Medulla oblongata (tissue), 1 donor: ENCODE results near the gene JOSD2.
A peak's percentile ranks its signal among the peaks of the same experiment; 100 is the strongest.

Source experiments
- DNase-seq: peaks from one replicate; pipeline ENCODE4 v3.0.0-alpha.2; 2015; ENCODE audit errors: extremely low spot score

JOSD2 gene

GRCh38 chr19:50496189-50497021 lies 14.6 kb downstream of the JOSD2 start:
- peak; percentile 97 for DNase-seq

GRCh38 chr19:50495020-50495531 lies 15.9 kb downstream of the JOSD2 start:
- no peak for DNase-seq

GRCh38 chr19:50494186-50495019 lies 16.6 kb downstream of the JOSD2 start:
- no peak for DNase-seq

- DNase-seq, result no peak
Measured at GRCh38 chr19:50493171-50493570, 17.8 kb downstream of the JOSD2 start.

- DNase-seq, result peak; percentile 60
Measured at GRCh38 chr19:50492303-50493052, 18.5 kb downstream of the JOSD2 start.

GRCh38 chr19:50490991-50491472 lies 20.0 kb downstream of the JOSD2 start:
- peak; percentile 13 for DNase-seq

- no peak for DNase-seq
Measured at GRCh38 chr19:50490411-50490811, 20.6 kb downstream of the JOSD2 start.

- no peak for DNase-seq
Measured at GRCh38 chr19:50489461-50490011, 21.5 kb downstream of the JOSD2 start.

- peak; percentile 49 for DNase-seq
Measured at GRCh38 chr19:50488389-50489194, 22.4 kb downstream of the JOSD2 start.

- peak; percentile 16 for DNase-seq
Measured at GRCh38 chr19:50486823-50487515, 24.0 kb downstream of the JOSD2 start.

GRCh38 chr19:50485284-50485955 lies 25.6 kb downstream of the JOSD2 start:
- DNase-seq, result no peak

- no peak for DNase-seq
Measured at GRCh38 chr19:50482916-50483315, 28.1 kb downstream of the JOSD2 start.

GRCh38 chr19:50482271-50482855 lies 28.6 kb downstream of the JOSD2 start:
- no peak for DNase-seq

GRCh38 chr19:50481351-50482149 lies 29.4 kb downstream of the JOSD2 start:
- DNase-seq, result no peak

- DNase-seq, result no peak
Measured at GRCh38 chr19:50480281-50481111, 30.5 kb downstream of the JOSD2 start.

- no peak for DNase-seq
Measured at GRCh38 chr19:50479761-50480251, 31.2 kb downstream of the JOSD2 start.
